Mucosa of gallbladder (tissue), 1 donor: ENCODE data around the gene TNS1. TPM values are rescaled to one million over a fixed set of nuclear protein-coding genes. Genes with fewer than 3 reads are reported as not detected.

ENCODE experiments used
- DNase-seq: peaks from one replicate; pipeline ENCODE4 v3.0.0-alpha.2; 2020; ENCODE audit warnings: low spot score
- total RNA-seq: library from RNA; stranded (reverse); gene quantifications from one replicate; pipeline ENCODE4 v1.2.1, GENCODE V29; 2021
- donor health status: DM: no; HTN: no; CAD: no.

TNS1 gene
- total RNA-seq, 1 donor from 2014 or later, result 469 TPM

GRCh38 chr2:217930761-217931563 lies 71.8 kb downstream of the TNS1 start:
- no peak for DNase-seq

GRCh38 chr2:217929757-217930707 lies 72.8 kb downstream of the TNS1 start:
- DNase-seq, result no peak

GRCh38 chr2:217929272-217929671 lies 73.5 kb downstream of the TNS1 start:
- DNase-seq, result no peak

GRCh38 chr2:217928324-217929181 lies 74.2 kb downstream of the TNS1 start:
- no peak for DNase-seq

- DNase-seq, result no peak
Measured at GRCh38 chr2:217927601-217928323, 75.0 kb downstream of the TNS1 start.

- DNase-seq, result no peak
Measured at GRCh38 chr2:217926801-217927200, 76.0 kb downstream of the TNS1 start.

- no peak for DNase-seq
Measured at GRCh38 chr2:217924346-217924901, 78.4 kb downstream of the TNS1 start.

- DNase-seq, result no peak
Measured at GRCh38 chr2:217923007-217923686, 79.6 kb downstream of the TNS1 start.

GRCh38 chr2:217922101-217923006 lies 80.4 kb downstream of the TNS1 start:
- no peak for DNase-seq

- no peak for DNase-seq
Measured at GRCh38 chr2:217920879-217921603, 81.8 kb downstream of the TNS1 start.

- no peak for DNase-seq
Measured at GRCh38 chr2:217919781-217920351, 82.9 kb downstream of the TNS1 start.

- no peak for DNase-seq
Measured at GRCh38 chr2:217919204-217919603, 83.6 kb downstream of the TNS1 start.

- no peak for DNase-seq
Measured at GRCh38 chr2:217918308-217919024, 84.3 kb downstream of the TNS1 start.

GRCh38 chr2:217916504-217917254 lies 86.1 kb downstream of the TNS1 start:
- no peak for DNase-seq

GRCh38 chr2:217915706-217916105 lies 87.1 kb downstream of the TNS1 start:
- no peak for DNase-seq

GRCh38 chr2:217914878-217915277 lies 87.9 kb downstream of the TNS1 start:
- DNase-seq, result no peak

GRCh38 chr2:217914078-217914477 lies 88.7 kb downstream of the TNS1 start:
- no peak for DNase-seq
